CD14-positive monocyte (primary cell): ENCODE results near the gene MAPK1. TPM values are rescaled to one million over a fixed set of nuclear protein-coding genes. Genes with fewer than 3 reads are reported as not detected.

ENCODE experiments used
- DNase-seq, 3 donors: peaks; one replicate each; pipeline ENCODE4 v3.0.0-alpha.2; 2011 to 2022
- H2AFZ ChIP-seq: 2 replicates; pipeline ENCODE4 v1.6.0; 2012; ENCODE audit warnings: mild to moderate bottlenecking, low read depth, low read length, inconsistent platforms; ENCODE audit not compliant: insufficient read depth, poor library complexity, severe bottlenecking
- H3K27ac ChIP-seq, 2 donors: 1 replicate in 1 of 2; 2 replicates in 1 of 2; pipeline ENCODE4 v1.5.1; 2012 to 2013; ENCODE audit warnings: low read length in 2 of 2, control low read depth in 1 of 2, inconsistent platforms in 1 of 2, low read depth in 1 of 2, mild to moderate bottlenecking in 1 of 2
- H3K27me3 ChIP-seq, 2 donors: one replicate each; pipeline versions ENCODE4 v1.6.0 to v1.6.1; 2011 to 2013; ENCODE audit warnings: low read length in 2 of 2; ENCODE audit not compliant: control insufficient read depth in 2 of 2, insufficient read depth in 2 of 2
- H3K36me3 ChIP-seq, 2 donors: replicated peaks in 1 of 2; 1 replicate in 1 of 2; 2 replicates in 1 of 2; pipeline versions ENCODE4 v1.5.1 to v1.6.1; 2012 to 2013; ENCODE audit warnings: low read length in 2 of 2, control low read depth in 1 of 2, inconsistent platforms in 1 of 2, mild to moderate bottlenecking in 1 of 2; ENCODE audit not compliant: insufficient read depth in 2 of 2, control insufficient read depth in 1 of 2
- H3K4me1 ChIP-seq, 2 donors: 1 replicate in 1 of 2; 2 replicates in 1 of 2; pipeline versions ENCODE4 v1.5.1 to v1.6.1; 2012 to 2013; ENCODE audit warnings: low read length in 2 of 2, control low read depth in 1 of 2, inconsistent platforms in 1 of 2, mild to moderate bottlenecking in 1 of 2, moderate library complexity in 1 of 2; ENCODE audit not compliant: insufficient read depth in 2 of 2, control insufficient read depth in 1 of 2
- H3K4me2 ChIP-seq: replicated peaks from 2 replicates; pipeline ENCODE3; 2012; ENCODE audit warnings: low read length, moderate library complexity, mild to moderate bottlenecking; ENCODE audit not compliant: poor library complexity, severe bottlenecking; ENCODE audit errors: extremely low read depth
- H3K4me3 ChIP-seq, 3 experiments: fragments of 200-600 bp in 1 of 3; sonication (generic) in 1 of 3; replicated peaks in 1 of 3; 1 replicate in 2 of 3; 2 replicates in 1 of 3; pipeline ENCODE4 v1.5.1; 2011 to 2013; ENCODE audit warnings: low read length in 3 of 3, mild to moderate bottlenecking in 3 of 3, control low read depth in 2 of 3, low read depth in 2 of 3, inconsistent platforms in 1 of 3, moderate library complexity in 1 of 3
- H3K79me2 ChIP-seq: 2 replicates; pipeline ENCODE4 v1.6.0; 2012; ENCODE audit warnings: mild to moderate bottlenecking, control low read depth, inconsistent platforms, low read length, moderate library complexity; ENCODE audit not compliant: insufficient read depth
- H3K9ac ChIP-seq: 2 replicates; pipeline ENCODE4 v1.6.0; 2017; ENCODE audit warnings: low read length, mild to moderate bottlenecking; ENCODE audit not compliant: insufficient read depth, poor library complexity, severe bottlenecking
- H3K9me3 ChIP-seq, 2 donors: replicated peaks in 1 of 2; 1 replicate in 1 of 2; 2 replicates in 1 of 2; pipeline versions ENCODE4 v1.5.1 to v1.6.1; 2012 to 2013; ENCODE audit warnings: low read length in 2 of 2, control low read depth in 1 of 2; ENCODE audit not compliant: control insufficient read depth in 1 of 2, insufficient read depth in 1 of 2
- H4K20me1 ChIP-seq: 2 replicates; pipeline ENCODE4 v1.6.0; 2012; ENCODE audit warnings: mild to moderate bottlenecking, low read length, control low read depth, moderate library complexity; ENCODE audit not compliant: insufficient read depth
- H3K27ac Mint-ChIP-seq, 7 donors: one replicate each; pipeline ENCODE4 v1.8.0; 2020; ENCODE audit warnings: mild to moderate bottlenecking in 7 of 7, mixed read lengths in 7 of 7, moderate library complexity in 6 of 7, inconsistent platforms in 2 of 7
- H3K27me3 Mint-ChIP-seq, 3 donors: one replicate each; pipeline ENCODE4 v1.8.0; 2021 to 2022; ENCODE audit warnings: low read depth in 3 of 3, mild to moderate bottlenecking in 3 of 3, mixed read lengths in 3 of 3, moderate library complexity in 3 of 3, inconsistent platforms in 1 of 3
- H3K36me3 Mint-ChIP-seq, 2 donors: one replicate each; pipeline ENCODE4 v1.8.0; 2020; ENCODE audit warnings: mixed read lengths in 2 of 2, inconsistent platforms in 1 of 2, mild to moderate bottlenecking in 1 of 2
- H3K4me1 Mint-ChIP-seq: one replicate; pipeline ENCODE4 v1.8.0; 2020; ENCODE audit warnings: mild to moderate bottlenecking, mixed read lengths
- H3K4me3 Mint-ChIP-seq, 2 donors: one replicate each; pipeline ENCODE4 v1.8.0; 2020; ENCODE audit warnings: mild to moderate bottlenecking in 2 of 2, mixed read lengths in 2 of 2, moderate library complexity in 1 of 2
- H3K9me3 Mint-ChIP-seq, 7 donors: one replicate each; pipeline ENCODE4 v1.8.0; 2020 to 2022; ENCODE audit warnings: mixed read lengths in 7 of 7, mild to moderate bottlenecking in 6 of 7, moderate library complexity in 6 of 7, inconsistent platforms in 2 of 7
- WGBS: methylation state at CpG from one replicate; pipeline ENCODE4 v1.1.5; 2013; ENCODE audit warnings: missing lambda C conversion rate; ENCODE audit not compliant: insufficient coverage; 5-methylcytosine and 5-hydroxymethylcytosine counted together
- intact Hi-C, 2 donors: fragments of 100-400 bp; cut with micrococcal nuclease; formaldehyde crosslinking; loops; one replicate each; pipeline versions ENCODE4 v1.15.0 to v1.15.1; 2023
- polyA plus RNA-seq, 3 donors: library from polyadenylated mRNA; depleted of rRNA in 1 of 3; unstranded in 2 of 3; stranded (reverse) in 1 of 3; fragments of 300-500 nt in 2 of 3; fragments of >200 nt in 1 of 3; fragmentation: Illumina TruSeq in 2 of 3; gene quantifications; 1 replicate in 2 of 3; 2 replicates in 1 of 3; pipeline ENCODE4 v1.2.3, GENCODE V29; 2012 to 2021
- TF ChIP-seq, protein P1 (sequence below): fragments of 200-600 bp; IDR thresholded peaks from one replicate; pipeline ENCODE4 v1.8.0; 2022; ENCODE audit warnings: antibody characterized with exemption, mild to moderate bottlenecking

Gene MAPK1
- polyA plus RNA-seq, 3 donors = 47.0 to 148 (median 118) TPM

DNA sequence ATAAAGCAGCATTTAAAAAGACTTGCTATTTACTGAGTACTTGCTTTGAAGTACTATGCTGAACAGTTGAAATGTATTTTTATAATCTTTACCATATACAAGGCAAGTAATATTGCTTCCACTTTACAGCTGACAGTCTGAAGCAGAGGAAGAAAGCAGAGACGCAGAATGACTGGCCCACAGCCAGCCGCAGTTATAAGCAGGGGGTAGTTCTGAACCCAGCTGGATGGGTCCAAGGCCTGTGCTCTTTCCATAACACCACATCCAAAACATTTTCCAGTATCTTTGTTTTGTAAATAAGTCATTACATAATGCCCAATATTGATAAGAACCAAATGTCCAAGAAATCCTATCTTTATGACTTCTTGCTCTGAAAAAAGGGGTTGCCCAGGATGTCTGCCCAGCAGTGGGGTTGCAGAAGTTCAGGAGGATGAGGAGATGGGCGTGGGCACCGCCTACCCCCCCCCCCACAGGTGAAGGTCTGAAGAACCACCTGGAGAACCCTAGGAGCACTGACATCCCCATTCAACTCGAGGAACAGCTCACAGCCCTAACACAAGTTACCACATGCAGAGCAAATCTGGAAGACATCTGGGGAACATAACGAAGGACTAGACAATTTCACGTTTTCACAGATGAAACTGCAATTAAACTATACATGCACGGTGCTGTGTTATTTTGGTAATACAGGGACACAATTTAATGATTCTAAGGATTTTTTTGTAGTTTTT lies 107.6 kb downstream of the MAPK1 start:
- Mint-ChIP-seq H3K4me3 (no peak overlapping the region), H3K27me3 (peaks cover 0 to 2% (median 1%) of the 10 kb centered on the region in 3 donors), H3K36me3 (peaks cover 68 to 83% of the 10 kb centered on the region in 2 donors), H3K9me3 (no peaks in the 10 kb centered on the region), H3K27ac (peak overlapping the region in 1 of 7 donors; percentile 64), H3K4me1 (peaks cover 8% of the 10 kb centered on the region)
- Histone ChIP-seq H2AFZ (no peak overlapping the region), H3K9ac (no peak overlapping the region), H3K27me3 (no peaks in the 10 kb centered on the region), H3K79me2 (no peaks in the 10 kb centered on the region), H3K36me3 (peaks cover 75 to 84% of the 10 kb centered on the region in 2 donors), H3K4me2 (no peak overlapping the region), H3K27ac (no peak overlapping the region), H3K4me3 (no peak overlapping the region), H3K9me3 (no peaks in the 10 kb centered on the region), H4K20me1 (peaks cover 53% of the 10 kb centered on the region), H3K4me1 (no peaks in the 10 kb centered on the region)
- TF ChIP-seq, protein P1, sequence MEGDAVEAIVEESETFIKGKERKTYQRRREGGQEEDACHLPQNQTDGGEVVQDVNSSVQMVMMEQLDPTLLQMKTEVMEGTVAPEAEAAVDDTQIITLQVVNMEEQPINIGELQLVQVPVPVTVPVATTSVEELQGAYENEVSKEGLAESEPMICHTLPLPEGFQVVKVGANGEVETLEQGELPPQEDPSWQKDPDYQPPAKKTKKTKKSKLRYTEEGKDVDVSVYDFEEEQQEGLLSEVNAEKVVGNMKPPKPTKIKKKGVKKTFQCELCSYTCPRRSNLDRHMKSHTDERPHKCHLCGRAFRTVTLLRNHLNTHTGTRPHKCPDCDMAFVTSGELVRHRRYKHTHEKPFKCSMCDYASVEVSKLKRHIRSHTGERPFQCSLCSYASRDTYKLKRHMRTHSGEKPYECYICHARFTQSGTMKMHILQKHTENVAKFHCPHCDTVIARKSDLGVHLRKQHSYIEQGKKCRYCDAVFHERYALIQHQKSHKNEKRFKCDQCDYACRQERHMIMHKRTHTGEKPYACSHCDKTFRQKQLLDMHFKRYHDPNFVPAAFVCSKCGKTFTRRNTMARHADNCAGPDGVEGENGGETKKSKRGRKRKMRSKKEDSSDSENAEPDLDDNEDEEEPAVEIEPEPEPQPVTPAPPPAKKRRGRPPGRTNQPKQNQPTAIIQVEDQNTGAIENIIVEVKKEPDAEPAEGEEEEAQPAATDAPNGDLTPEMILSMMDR = no peak
- no CpG with 5 or more reads among the region's 8 CpGs for WGBS
- intact Hi-C loops = no loop called here
- no peak for DNase-seq

DNA sequence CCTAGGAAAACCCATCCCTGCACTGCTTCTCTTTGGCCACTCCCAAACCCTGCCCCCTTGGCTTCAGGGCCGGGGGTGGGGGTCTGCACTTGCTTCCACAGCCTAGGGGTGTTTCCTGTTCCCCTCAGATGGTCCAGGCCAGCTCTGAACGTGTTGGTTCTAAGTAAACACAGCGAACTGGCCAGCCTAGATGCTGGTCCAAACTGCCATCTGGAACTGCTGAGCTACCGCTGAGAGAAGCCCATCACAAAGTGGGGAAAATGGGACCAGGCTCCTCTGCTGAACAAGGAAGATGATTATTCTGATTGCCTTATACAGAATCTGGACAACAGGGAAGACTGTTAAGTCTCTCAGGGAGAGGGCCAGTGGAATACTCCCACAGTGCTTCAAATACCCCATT lies 108.4 kb downstream of the MAPK1 start:
- 90% methylated on average over 3 of the region's 4 CpGs for WGBS
- intact Hi-C loops = no loop called here
- peaks cover 13% of the 10 kb centered on the region for H3K4me1 Mint-ChIP-seq
- no peak overlapping the region for H3K4me3 Mint-ChIP-seq
- H3K36me3 Mint-ChIP-seq = peaks cover 61 to 77% of the 10 kb centered on the region in 2 donors
- Histone ChIP-seq H3K27ac (no peak overlapping the region), H3K79me2 (no peaks in the 10 kb centered on the region), H3K4me2 (no peak overlapping the region), H3K9ac (no peak overlapping the region), H3K27me3 (no peaks in the 10 kb centered on the region), H4K20me1 (peaks cover 49% of the 10 kb centered on the region), H2AFZ (no peak overlapping the region), H3K36me3 (peaks cover 68 to 77% of the 10 kb centered on the region in 2 donors), H3K9me3 (no peaks in the 10 kb centered on the region), H3K4me1 (no peaks in the 10 kb centered on the region), H3K4me3 (no peak overlapping the region)
- H3K27me3 Mint-ChIP-seq = peaks cover 0 to 2% (median 1%) of the 10 kb centered on the region in 3 donors
- TF ChIP-seq, protein P1 = no peak
- no peaks in the 10 kb centered on the region for H3K9me3 Mint-ChIP-seq
- H3K27ac Mint-ChIP-seq = peak overlapping the region in 2 of 7 donors; percentile 5 to 34
- no peak for DNase-seq
